WTC11 (cell line): ENCODE data around the gene TPR. TPM values are rescaled to one million over a fixed set of nuclear protein-coding genes. Genes with fewer than 3 reads are reported as not detected.

Experiments used
- ATAC-seq: fragments of 200-7000 bp; cut with Tn5 transposase; 2 replicates; pipeline ENCODE4 v1.10.0; 2021; ENCODE audit warnings: mild to moderate bottlenecking, moderate library complexity
- CTCF ChIA-PET: fragments of 300-600 bp; sonication (Branson Sonifier 250); formaldehyde crosslinking; loops from one replicate; lab custom pipeline; 2021; ENCODE audit warnings: antibody characterized with exemption; lab: Charles Lee
- POLR2A ChIA-PET: fragments of 350-600 bp; sonication (Branson Sonifier 250); formaldehyde crosslinking; loops from one replicate; lab custom pipeline; 2021; ENCODE audit warnings: antibody characterized with exemption; lab: Charles Lee
- DNase-seq: peaks from one replicate; pipeline ENCODE4 v3.0.0; 2021; ENCODE audit warnings: low spot score
- H3K27ac Mint-ChIP-seq: 2 replicates; pipeline ENCODE4 v1.8.0; 2021; ENCODE audit warnings: mixed read lengths
- H3K27me3 Mint-ChIP-seq: 2 replicates; pipeline ENCODE4 v1.8.0; 2021; ENCODE audit warnings: low read depth, mild to moderate bottlenecking, moderate library complexity, mixed read lengths
- H3K36me3 Mint-ChIP-seq: 2 replicates; pipeline ENCODE4 v1.8.0; 2021; ENCODE audit warnings: mixed read lengths
- H3K4me1 Mint-ChIP-seq: 2 replicates; pipeline ENCODE4 v1.8.0; 2022; ENCODE audit warnings: mixed read lengths
- H3K4me3 Mint-ChIP-seq: 2 replicates; pipeline ENCODE4 v1.8.0; 2021; ENCODE audit warnings: mild to moderate bottlenecking, moderate library complexity, mixed read lengths
- H3K9me3 Mint-ChIP-seq: 2 replicates; pipeline ENCODE4 v1.8.0; 2021; ENCODE audit warnings: mixed read lengths
- ATF1 ChIP-seq: sonication (generic); formaldehyde crosslinking; IDR thresholded peaks from 2 replicates; pipeline ENCODE4 v1.8.1; 2023; ENCODE audit warnings: mild to moderate bottlenecking, moderate library complexity, missing genetic modification reagents
- FOXP1 ChIP-seq: sonication (generic); formaldehyde crosslinking; IDR thresholded peaks from 2 replicates; pipeline ENCODE4 v1.8.0; 2022; ENCODE audit warnings: missing genetic modification reagents, mild to moderate bottlenecking, moderate library complexity, borderline replicate concordance
- GABPB1 ChIP-seq: sonication (generic); formaldehyde crosslinking; IDR thresholded peaks from 2 replicates; pipeline ENCODE4 v1.8.1; 2023; ENCODE audit warnings: mild to moderate bottlenecking, missing genetic modification reagents
- GTF2I ChIP-seq: fragments of 250-450 bp; sonication (Bioruptor Pico); conservative IDR thresholded peaks from 2 replicates; pipeline ENCODE4 v1.4.0; 2021; ENCODE audit warnings: mild to moderate bottlenecking
- HMGA2 ChIP-seq: fragments of 250-450 bp; sonication (Bioruptor Pico); IDR thresholded peaks from 2 replicates; pipeline ENCODE4 v1.4.0; 2021; ENCODE audit warnings: mild to moderate bottlenecking, moderate library complexity
- JAZF1 ChIP-seq: fragments of 250-450 bp; sonication (Bioruptor Pico); IDR thresholded peaks from 2 replicates; pipeline ENCODE4 v1.9.0; 2021; ENCODE audit warnings: moderate library complexity, mild to moderate bottlenecking, inconsistent platforms
- MYBL2 ChIP-seq: sonication (generic); formaldehyde crosslinking; IDR thresholded peaks from 2 replicates; pipeline ENCODE4 v1.8.1; 2023; ENCODE audit warnings: mild to moderate bottlenecking, moderate library complexity, missing genetic modification reagents
- OVOL2 ChIP-seq: fragments of 250-450 bp; sonication (Bioruptor Pico); IDR thresholded peaks from 2 replicates; pipeline ENCODE4 v1.9.0; 2021; ENCODE audit warnings: mild to moderate bottlenecking, borderline replicate concordance
- SMAD3 ChIP-seq: sonication (generic); formaldehyde crosslinking; IDR thresholded peaks from 2 replicates; pipeline ENCODE4 v1.8.0; 2022; ENCODE audit warnings: missing genetic modification reagents, mild to moderate bottlenecking, borderline replicate concordance
- TEAD1 ChIP-seq: sonication (generic); formaldehyde crosslinking; IDR thresholded peaks from 2 replicates; pipeline ENCODE4 v1.8.0; 2022; ENCODE audit warnings: mild to moderate bottlenecking, missing genetic modification reagents
- ZNF219 ChIP-seq: sonication (generic); formaldehyde crosslinking; IDR thresholded peaks from 2 replicates; pipeline ENCODE4 v1.8.0; 2023; ENCODE audit warnings: missing genetic modification reagents, mild to moderate bottlenecking, borderline replicate concordance
- ZNF396 ChIP-seq: fragments of 250-450 bp; sonication (Bioruptor Pico); IDR thresholded peaks from 2 replicates; pipeline ENCODE4 v1.8.0; 2021; ENCODE audit warnings: mild to moderate bottlenecking, moderate library complexity, borderline replicate concordance
- total RNA-seq: library from RNA; stranded (reverse); gene quantifications from 3 replicates; pipeline ENCODE4 v1.2.3, GENCODE V29; 2021
- TF ChIP-seq, protein P1 (sequence below): sonication (generic); formaldehyde crosslinking; IDR thresholded peaks from 2 replicates; pipeline ENCODE4 v1.8.1; 2023; ENCODE audit warnings: mild to moderate bottlenecking, missing genetic modification reagents, borderline replicate concordance
- TF ChIP-seq, protein P2 (sequence below): sonication (generic); formaldehyde crosslinking; IDR thresholded peaks from 2 replicates; pipeline ENCODE4 v1.8.1; 2023; ENCODE audit warnings: mild to moderate bottlenecking, missing genetic modification reagents
- TF ChIP-seq, protein P3 (sequence below): sonication (generic); formaldehyde crosslinking; conservative IDR thresholded peaks from 2 replicates; pipeline ENCODE4 v1.8.1; 2023; ENCODE audit warnings: mild to moderate bottlenecking, low read depth, missing genetic modification reagents, moderate library complexity
- TF ChIP-seq, protein P4 (sequence below): sonication (generic); formaldehyde crosslinking; IDR thresholded peaks from 2 replicates; pipeline ENCODE4 v1.8.1; 2022; ENCODE audit warnings: mild to moderate bottlenecking, moderate library complexity, missing genetic modification reagents
- TF ChIP-seq, protein P5 (sequence below): sonication (generic); formaldehyde crosslinking; IDR thresholded peaks from 2 replicates; pipeline ENCODE4 v1.8.1; 2022; ENCODE audit warnings: mild to moderate bottlenecking, missing genetic modification reagents, moderate library complexity, borderline replicate concordance
- TF ChIP-seq, protein P6 (sequence below): sonication (generic); formaldehyde crosslinking; IDR thresholded peaks from 2 replicates; pipeline ENCODE4 v1.8.0; 2022; ENCODE audit warnings: mild to moderate bottlenecking, missing genetic modification reagents
- TF ChIP-seq, protein P7 (sequence below): sonication (generic); formaldehyde crosslinking; IDR thresholded peaks from 2 replicates; pipeline ENCODE4 v1.8.1; 2023; ENCODE audit warnings: mild to moderate bottlenecking, missing genetic modification reagents, moderate library complexity
- TF ChIP-seq, protein P8 (sequence below): sonication (generic); formaldehyde crosslinking; IDR thresholded peaks from 2 replicates; pipeline ENCODE4 v1.8.0; 2023; ENCODE audit warnings: mild to moderate bottlenecking, missing genetic modification reagents

TPR gene
- total RNA-seq, 1 experiment from 2014 or later = 119 TPM

DNA sequence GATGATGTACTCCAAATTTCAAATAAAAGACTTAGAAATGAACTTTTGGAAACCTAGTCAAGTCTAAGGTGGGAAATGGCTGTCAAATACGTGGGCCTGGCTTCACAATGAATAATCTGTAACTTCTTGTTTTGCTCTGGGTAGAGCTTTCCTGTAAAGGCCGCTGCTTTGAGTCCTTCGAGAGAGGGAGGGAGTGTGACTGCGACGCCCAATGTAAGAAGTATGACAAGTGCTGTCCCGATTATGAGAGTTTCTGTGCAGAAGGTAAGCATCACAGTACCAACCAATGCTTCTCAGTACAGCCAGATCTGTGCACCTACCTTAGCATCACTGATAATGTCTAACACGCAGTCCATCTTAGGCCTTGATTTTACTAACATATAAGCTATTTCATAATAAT is 73.6 kb downstream of the TPR start (continued):
- TF ChIP-seq, protein P1, sequence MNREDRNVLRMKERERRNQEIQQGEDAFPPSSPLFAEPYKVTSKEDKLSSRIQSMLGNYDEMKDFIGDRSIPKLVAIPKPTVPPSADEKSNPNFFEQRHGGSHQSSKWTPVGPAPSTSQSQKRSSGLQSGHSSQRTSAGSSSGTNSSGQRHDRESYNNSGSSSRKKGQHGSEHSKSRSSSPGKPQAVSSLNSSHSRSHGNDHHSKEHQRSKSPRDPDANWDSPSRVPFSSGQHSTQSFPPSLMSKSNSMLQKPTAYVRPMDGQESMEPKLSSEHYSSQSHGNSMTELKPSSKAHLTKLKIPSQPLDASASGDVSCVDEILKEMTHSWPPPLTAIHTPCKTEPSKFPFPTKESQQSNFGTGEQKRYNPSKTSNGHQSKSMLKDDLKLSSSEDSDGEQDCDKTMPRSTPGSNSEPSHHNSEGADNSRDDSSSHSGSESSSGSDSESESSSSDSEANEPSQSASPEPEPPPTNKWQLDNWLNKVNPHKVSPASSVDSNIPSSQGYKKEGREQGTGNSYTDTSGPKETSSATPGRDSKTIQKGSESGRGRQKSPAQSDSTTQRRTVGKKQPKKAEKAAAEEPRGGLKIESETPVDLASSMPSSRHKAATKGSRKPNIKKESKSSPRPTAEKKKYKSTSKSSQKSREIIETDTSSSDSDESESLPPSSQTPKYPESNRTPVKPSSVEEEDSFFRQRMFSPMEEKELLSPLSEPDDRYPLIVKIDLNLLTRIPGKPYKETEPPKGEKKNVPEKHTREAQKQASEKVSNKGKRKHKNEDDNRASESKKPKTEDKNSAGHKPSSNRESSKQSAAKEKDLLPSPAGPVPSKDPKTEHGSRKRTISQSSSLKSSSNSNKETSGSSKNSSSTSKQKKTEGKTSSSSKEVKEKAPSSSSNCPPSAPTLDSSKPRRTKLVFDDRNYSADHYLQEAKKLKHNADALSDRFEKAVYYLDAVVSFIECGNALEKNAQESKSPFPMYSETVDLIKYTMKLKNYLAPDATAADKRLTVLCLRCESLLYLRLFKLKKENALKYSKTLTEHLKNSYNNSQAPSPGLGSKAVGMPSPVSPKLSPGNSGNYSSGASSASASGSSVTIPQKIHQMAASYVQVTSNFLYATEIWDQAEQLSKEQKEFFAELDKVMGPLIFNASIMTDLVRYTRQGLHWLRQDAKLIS (CRISPR knock-in tag) = no peak
- no peak for TF ChIP-seq ZNF219
- no peak for TF ChIP-seq JAZF1 (CRISPR knock-in tag)

DNA sequence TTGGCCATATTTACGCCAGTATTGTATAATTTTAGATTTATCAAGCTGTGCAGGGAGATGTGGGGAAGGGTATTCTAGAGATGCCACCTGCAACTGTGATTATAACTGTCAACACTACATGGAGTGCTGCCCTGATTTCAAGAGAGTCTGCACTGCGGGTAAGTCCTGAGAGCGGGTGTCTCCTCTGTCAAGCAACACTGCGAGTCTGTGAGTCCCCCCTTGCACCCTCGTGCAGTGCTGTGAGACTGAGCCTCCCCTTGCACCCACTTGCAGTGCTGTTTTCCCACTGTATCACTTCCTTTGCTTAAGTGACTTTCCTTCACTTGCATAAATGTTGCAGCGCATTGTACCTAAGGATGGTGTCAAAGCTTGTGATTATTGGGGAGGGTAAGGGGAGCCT is 75.0 kb downstream of the TPR start:
- no peak for DNase-seq
- POLR2A ChIA-PET = no interaction called here
- H3K9me3 Mint-ChIP-seq = no peaks in the 10 kb centered on the region
- TF ChIP-seq, protein P2, sequence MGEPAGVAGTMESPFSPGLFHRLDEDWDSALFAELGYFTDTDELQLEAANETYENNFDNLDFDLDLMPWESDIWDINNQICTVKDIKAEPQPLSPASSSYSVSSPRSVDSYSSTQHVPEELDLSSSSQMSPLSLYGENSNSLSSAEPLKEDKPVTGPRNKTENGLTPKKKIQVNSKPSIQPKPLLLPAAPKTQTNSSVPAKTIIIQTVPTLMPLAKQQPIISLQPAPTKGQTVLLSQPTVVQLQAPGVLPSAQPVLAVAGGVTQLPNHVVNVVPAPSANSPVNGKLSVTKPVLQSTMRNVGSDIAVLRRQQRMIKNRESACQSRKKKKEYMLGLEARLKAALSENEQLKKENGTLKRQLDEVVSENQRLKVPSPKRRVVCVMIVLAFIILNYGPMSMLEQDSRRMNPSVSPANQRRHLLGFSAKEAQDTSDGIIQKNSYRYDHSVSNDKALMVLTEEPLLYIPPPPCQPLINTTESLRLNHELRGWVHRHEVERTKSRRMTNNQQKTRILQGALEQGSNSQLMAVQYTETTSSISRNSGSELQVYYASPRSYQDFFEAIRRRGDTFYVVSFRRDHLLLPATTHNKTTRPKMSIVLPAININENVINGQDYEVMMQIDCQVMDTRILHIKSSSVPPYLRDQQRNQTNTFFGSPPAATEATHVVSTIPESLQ (CRISPR knock-in tag) = no peak
- TF ChIP-seq HMGA2 (no peak), OVOL2 (CRISPR knock-in tag) (no peak), ZNF396 (CRISPR knock-in tag) (no peak), SMAD3 (no peak), GABPB1 (no peak), TEAD1 (CRISPR knock-in tag) (no peak), JAZF1 (CRISPR knock-in tag) (no peak), MYBL2 (CRISPR knock-in tag) (no peak), ATF1 (CRISPR knock-in tag) (no peak), GTF2I (CRISPR knock-in tag) (no peak), FOXP1 (no peak)
- TF ChIP-seq, protein P3, sequence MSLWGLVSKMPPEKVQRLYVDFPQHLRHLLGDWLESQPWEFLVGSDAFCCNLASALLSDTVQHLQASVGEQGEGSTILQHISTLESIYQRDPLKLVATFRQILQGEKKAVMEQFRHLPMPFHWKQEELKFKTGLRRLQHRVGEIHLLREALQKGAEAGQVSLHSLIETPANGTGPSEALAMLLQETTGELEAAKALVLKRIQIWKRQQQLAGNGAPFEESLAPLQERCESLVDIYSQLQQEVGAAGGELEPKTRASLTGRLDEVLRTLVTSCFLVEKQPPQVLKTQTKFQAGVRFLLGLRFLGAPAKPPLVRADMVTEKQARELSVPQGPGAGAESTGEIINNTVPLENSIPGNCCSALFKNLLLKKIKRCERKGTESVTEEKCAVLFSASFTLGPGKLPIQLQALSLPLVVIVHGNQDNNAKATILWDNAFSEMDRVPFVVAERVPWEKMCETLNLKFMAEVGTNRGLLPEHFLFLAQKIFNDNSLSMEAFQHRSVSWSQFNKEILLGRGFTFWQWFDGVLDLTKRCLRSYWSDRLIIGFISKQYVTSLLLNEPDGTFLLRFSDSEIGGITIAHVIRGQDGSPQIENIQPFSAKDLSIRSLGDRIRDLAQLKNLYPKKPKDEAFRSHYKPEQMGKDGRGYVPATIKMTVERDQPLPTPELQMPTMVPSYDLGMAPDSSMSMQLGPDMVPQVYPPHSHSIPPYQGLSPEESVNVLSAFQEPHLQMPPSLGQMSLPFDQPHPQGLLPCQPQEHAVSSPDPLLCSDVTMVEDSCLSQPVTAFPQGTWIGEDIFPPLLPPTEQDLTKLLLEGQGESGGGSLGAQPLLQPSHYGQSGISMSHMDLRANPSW (CRISPR knock-in tag) = no peak
- TF ChIP-seq, protein P4, sequence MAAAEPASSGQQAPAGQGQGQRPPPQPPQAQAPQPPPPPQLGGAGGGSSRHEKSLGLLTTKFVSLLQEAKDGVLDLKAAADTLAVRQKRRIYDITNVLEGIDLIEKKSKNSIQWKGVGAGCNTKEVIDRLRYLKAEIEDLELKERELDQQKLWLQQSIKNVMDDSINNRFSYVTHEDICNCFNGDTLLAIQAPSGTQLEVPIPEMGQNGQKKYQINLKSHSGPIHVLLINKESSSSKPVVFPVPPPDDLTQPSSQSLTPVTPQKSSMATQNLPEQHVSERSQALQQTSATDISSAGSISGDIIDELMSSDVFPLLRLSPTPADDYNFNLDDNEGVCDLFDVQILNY = no peak
- TF ChIP-seq, protein P5, sequence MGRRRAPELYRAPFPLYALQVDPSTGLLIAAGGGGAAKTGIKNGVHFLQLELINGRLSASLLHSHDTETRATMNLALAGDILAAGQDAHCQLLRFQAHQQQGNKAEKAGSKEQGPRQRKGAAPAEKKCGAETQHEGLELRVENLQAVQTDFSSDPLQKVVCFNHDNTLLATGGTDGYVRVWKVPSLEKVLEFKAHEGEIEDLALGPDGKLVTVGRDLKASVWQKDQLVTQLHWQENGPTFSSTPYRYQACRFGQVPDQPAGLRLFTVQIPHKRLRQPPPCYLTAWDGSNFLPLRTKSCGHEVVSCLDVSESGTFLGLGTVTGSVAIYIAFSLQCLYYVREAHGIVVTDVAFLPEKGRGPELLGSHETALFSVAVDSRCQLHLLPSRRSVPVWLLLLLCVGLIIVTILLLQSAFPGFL (CRISPR knock-in tag) = no peak
- TF ChIP-seq, protein P6, sequence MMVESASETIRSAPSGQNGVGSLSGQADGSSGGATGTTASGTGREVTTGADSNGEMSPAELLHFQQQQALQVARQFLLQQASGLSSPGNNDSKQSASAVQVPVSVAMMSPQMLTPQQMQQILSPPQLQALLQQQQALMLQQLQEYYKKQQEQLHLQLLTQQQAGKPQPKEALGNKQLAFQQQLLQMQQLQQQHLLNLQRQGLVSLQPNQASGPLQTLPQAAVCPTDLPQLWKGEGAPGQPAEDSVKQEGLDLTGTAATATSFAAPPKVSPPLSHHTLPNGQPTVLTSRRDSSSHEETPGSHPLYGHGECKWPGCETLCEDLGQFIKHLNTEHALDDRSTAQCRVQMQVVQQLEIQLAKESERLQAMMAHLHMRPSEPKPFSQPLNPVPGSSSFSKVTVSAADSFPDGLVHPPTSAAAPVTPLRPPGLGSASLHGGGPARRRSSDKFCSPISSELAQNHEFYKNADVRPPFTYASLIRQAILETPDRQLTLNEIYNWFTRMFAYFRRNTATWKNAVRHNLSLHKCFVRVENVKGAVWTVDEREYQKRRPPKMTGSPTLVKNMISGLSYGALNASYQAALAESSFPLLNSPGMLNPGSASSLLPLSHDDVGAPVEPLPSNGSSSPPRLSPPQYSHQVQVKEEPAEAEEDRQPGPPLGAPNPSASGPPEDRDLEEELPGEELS (CRISPR knock-in tag) = no peak
- TF ChIP-seq, protein P7, sequence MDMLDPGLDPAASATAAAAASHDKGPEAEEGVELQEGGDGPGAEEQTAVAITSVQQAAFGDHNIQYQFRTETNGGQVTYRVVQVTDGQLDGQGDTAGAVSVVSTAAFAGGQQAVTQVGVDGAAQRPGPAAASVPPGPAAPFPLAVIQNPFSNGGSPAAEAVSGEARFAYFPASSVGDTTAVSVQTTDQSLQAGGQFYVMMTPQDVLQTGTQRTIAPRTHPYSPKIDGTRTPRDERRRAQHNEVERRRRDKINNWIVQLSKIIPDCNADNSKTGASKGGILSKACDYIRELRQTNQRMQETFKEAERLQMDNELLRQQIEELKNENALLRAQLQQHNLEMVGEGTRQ = no peak
- TF ChIP-seq, protein P8, sequence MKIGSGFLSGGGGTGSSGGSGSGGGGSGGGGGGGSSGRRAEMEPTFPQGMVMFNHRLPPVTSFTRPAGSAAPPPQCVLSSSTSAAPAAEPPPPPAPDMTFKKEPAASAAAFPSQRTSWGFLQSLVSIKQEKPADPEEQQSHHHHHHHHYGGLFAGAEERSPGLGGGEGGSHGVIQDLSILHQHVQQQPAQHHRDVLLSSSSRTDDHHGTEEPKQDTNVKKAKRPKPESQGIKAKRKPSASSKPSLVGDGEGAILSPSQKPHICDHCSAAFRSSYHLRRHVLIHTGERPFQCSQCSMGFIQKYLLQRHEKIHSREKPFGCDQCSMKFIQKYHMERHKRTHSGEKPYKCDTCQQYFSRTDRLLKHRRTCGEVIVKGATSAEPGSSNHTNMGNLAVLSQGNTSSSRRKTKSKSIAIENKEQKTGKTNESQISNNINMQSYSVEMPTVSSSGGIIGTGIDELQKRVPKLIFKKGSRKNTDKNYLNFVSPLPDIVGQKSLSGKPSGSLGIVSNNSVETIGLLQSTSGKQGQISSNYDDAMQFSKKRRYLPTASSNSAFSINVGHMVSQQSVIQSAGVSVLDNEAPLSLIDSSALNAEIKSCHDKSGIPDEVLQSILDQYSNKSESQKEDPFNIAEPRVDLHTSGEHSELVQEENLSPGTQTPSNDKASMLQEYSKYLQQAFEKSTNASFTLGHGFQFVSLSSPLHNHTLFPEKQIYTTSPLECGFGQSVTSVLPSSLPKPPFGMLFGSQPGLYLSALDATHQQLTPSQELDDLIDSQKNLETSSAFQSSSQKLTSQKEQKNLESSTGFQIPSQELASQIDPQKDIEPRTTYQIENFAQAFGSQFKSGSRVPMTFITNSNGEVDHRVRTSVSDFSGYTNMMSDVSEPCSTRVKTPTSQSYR = no peak
- TF ChIP-seq, all 79 proteins: peak for 0
- CTCF ChIA-PET = interaction anchor here (0.8 to 1.3 kb wide), 2 partner anchors 31 to 75 kb away, joined by 3 to 6 read pairs; partner anchors contain the start of gene TPR
- Mint-ChIP-seq H3K27me3 (no peaks in the 10 kb centered on the region; the same call in 1 of the 2 replicates), H3K4me1 (no peaks in the 10 kb centered on the region), H3K27ac (no peak overlapping the region), H3K4me3 (no peak overlapping the region), H3K36me3 (no peaks in the 10 kb centered on the region)
- ATAC-seq = no peak
